Suprapubic skin (tissue), 3 donors: Measurements from ENCODE around the gene CIRBP.

Experiments
- CTCF ChIP-seq, 2 donors: fragments of 200-600 bp in 1 of 2; fragments of 450-650 bp in 1 of 2; sonication (generic) in 1 of 2; IDR thresholded peaks; one replicate each; pipeline ENCODE4 v1.5.1; 2016 to 2019; ENCODE audit warnings: antibody characterized with exemption in 2 of 2, mild to moderate bottlenecking in 1 of 2, moderate library complexity in 1 of 2
- POLR2AphosphoS5 ChIP-seq, 3 donors: sonication (generic); formaldehyde crosslinking; IDR thresholded peaks; one replicate each; pipeline ENCODE4 v1.6.1; 2017; ENCODE audit warnings: antibody characterized with exemption in 3 of 3

GRCh38 chr19:1287354-1288225 is 18.5 kb downstream of the CIRBP start:
- no peak for TF ChIP-seq POLR2AphosphoS5 (IDR thresholded peaks at IDR 0.05)
- TF ChIP-seq CTCF (IDR thresholded peaks at IDR 0.05): no peak
